ENCODE data around the gene PAX7.

- TF ChIP-seq POLR2AphosphoS5 (IDR thresholded peaks at IDR 0.05; ENCODE audit: low read depth, low read length) (no peak), REST (IDR thresholded peaks at IDR 0.05; ENCODE audit: insufficient read depth in 1 of 2, low read depth in 2 of 2, low read length in 2 of 2) (no peak), SIN3A (IDR thresholded peaks at IDR 0.05; ENCODE audit: borderline replicate concordance, insufficient read depth, low read length) (no peak), TAF1 (IDR thresholded peaks at IDR 0.05; ENCODE audit: borderline replicate concordance, insufficient read depth, low read length) (no peak)
Observed at GRCh38 chr1:18611311-18611710, 19.3 kb upstream of the PAX7 start.

Data from PFSK-1 (cell line).